Measurements from ENCODE around the gene CACNA1S. TPM values are rescaled to one million over a fixed set of nuclear protein-coding genes. Genes with fewer than 3 reads are reported as not detected.

CACNA1S gene
- total RNA-seq, 6 experiments from 2014 or later, result not detected

DNA sequence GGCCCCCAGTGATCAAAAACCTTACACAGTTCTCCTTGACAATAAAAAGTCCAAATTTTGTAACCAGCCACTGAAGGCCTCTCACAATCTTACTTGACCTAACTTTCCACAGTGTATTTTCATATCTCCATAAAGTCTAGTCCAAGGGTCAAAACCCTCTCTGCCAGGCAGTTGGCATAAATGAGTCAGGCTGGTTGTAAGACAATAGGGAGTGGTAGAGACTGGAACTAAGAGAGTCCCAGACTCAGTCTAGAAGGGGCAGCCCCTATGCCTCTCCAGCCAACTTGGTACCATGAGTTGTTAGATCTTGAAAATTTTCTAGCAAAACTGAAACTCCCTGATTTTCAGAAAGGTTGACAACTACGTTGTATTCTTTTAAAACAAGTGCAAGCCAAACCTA lies 109.7 kb downstream of the CACNA1S start:
- DNase-seq, result no peak
- H3K27ac Mint-ChIP-seq, result no peak overlapping the region
- no peak overlapping the region for H3K4me3 Mint-ChIP-seq
- H3K4me1 Mint-ChIP-seq (ENCODE audit: low read depth), result no peaks in the 10 kb centered on the region
- no peaks in the 10 kb centered on the region for H3K36me3 Mint-ChIP-seq (ENCODE audit: low read depth)
- H3K27me3 Mint-ChIP-seq (ENCODE audit: insufficient read depth), result peaks cover 29% of the 10 kb centered on the region
- no peaks in the 10 kb centered on the region for H3K9me3 Mint-ChIP-seq
- TF ChIP-seq, protein P1, sequence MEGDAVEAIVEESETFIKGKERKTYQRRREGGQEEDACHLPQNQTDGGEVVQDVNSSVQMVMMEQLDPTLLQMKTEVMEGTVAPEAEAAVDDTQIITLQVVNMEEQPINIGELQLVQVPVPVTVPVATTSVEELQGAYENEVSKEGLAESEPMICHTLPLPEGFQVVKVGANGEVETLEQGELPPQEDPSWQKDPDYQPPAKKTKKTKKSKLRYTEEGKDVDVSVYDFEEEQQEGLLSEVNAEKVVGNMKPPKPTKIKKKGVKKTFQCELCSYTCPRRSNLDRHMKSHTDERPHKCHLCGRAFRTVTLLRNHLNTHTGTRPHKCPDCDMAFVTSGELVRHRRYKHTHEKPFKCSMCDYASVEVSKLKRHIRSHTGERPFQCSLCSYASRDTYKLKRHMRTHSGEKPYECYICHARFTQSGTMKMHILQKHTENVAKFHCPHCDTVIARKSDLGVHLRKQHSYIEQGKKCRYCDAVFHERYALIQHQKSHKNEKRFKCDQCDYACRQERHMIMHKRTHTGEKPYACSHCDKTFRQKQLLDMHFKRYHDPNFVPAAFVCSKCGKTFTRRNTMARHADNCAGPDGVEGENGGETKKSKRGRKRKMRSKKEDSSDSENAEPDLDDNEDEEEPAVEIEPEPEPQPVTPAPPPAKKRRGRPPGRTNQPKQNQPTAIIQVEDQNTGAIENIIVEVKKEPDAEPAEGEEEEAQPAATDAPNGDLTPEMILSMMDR (IDR thresholded peaks at IDR 0.05), result no peak

DNA sequence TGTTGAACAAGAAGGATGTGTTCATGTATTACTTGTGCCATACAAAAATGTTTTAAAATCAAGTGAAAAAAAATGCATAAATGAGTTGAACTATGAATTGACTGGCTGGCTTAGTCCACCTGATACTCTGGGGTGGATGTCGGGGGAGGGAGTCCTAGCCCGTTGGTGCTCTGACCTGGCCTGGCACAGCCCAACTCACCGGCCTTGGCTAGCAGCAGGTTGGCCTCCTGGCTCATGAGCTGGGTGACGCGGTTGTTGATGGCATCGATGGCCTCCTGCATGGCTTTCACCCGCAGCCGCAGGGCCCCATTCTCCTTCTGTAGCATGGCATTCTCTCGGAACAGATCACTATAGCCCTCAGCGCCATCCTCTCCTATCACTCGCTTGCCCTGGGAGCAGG lies 110.3 kb downstream of the CACNA1S start:
- Mint-ChIP-seq H3K27me3 (ENCODE audit: insufficient read depth) (peaks cover 31% of the 10 kb centered on the region), H3K4me3 (no peak overlapping the region), H3K9me3 (no peaks in the 10 kb centered on the region), H3K27ac (no peak overlapping the region), H3K4me1 (ENCODE audit: low read depth) (no peaks in the 10 kb centered on the region), H3K36me3 (ENCODE audit: low read depth) (no peaks in the 10 kb centered on the region)
- TF ChIP-seq, protein P1 (IDR thresholded peaks at IDR 0.05), result no peak
- DNase-seq, result no peak

DNA sequence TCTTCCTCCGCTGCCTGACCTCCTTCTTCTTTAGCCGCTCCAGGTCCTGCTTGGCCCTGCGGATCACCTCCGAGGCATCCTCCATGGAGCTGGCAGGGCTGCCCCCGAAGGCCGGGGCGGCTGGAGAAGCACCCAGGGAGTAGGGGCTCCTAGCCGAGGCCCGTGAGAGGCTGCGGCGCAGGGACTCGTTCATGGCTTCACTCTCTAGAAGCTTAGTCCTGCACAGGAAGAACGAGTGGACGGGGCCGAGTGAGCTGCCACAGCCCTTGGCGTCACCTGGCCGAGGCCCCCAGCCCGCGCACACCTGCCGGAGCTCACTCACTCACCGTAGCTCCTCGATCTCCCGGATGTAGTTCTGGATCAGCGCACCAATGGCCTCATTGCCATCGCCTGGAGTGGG lies 111.8 kb downstream of the CACNA1S start:
- no peaks in the 10 kb centered on the region for H3K36me3 Mint-ChIP-seq (ENCODE audit: low read depth)

DNA sequence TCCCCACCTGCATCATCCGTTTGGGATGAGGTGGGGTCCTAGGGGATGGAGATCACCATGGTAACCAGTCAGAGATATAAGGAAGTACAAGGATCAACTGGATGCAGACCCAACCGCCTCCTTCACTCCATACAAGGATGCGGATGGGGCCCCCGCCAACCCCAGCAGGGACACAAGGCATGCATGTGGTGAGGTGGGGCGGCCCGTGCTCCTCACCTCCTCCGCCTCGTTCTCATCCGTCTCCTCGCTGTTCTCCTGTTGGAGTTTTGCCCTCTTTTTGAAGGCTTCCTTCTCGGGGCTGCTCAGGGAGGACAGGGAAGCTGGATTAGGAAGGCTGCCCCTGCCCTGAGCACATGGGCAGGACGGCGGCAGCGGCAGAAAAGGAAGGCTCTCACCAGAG lies 112.6 kb downstream of the CACNA1S start:
- H3K9me3 Mint-ChIP-seq, result no peaks in the 10 kb centered on the region
- DNase-seq, result no peak
- TF ChIP-seq, protein P1 (IDR thresholded peaks at IDR 0.05), result no peak
- no peak overlapping the region for H3K27ac Mint-ChIP-seq
- no peak overlapping the region for H3K4me3 Mint-ChIP-seq
- H3K27me3 Mint-ChIP-seq (ENCODE audit: insufficient read depth), result peaks cover 41% of the 10 kb centered on the region
- H3K4me1 Mint-ChIP-seq (ENCODE audit: low read depth), result no peaks in the 10 kb centered on the region
- H3K36me3 Mint-ChIP-seq (ENCODE audit: low read depth), result no peaks in the 10 kb centered on the region

More for the DNA sequence above, 111.8 kb downstream of the CACNA1S start:
- no peak for DNase-seq
- no peaks in the 10 kb centered on the region for H3K4me1 Mint-ChIP-seq (ENCODE audit: low read depth)
- H3K27ac Mint-ChIP-seq, result no peak overlapping the region
- TF ChIP-seq, protein P1 (IDR thresholded peaks at IDR 0.05), result no peak
- H3K4me3 Mint-ChIP-seq, result no peak overlapping the region
- H3K27me3 Mint-ChIP-seq (ENCODE audit: insufficient read depth), result peaks cover 41% of the 10 kb centered on the region
- no peaks in the 10 kb centered on the region for H3K9me3 Mint-ChIP-seq

GRCh38 chr1:200998323-200998722 lies 113.9 kb downstream of the CACNA1S start:
- Mint-ChIP-seq H3K4me3 (no peak overlapping the region), H3K27ac (no peak overlapping the region), H3K27me3 (ENCODE audit: insufficient read depth) (peaks cover 51% of the 10 kb centered on the region), H3K4me1 (ENCODE audit: low read depth) (no peaks in the 10 kb centered on the region), H3K36me3 (ENCODE audit: low read depth) (no peaks in the 10 kb centered on the region), H3K9me3 (no peaks in the 10 kb centered on the region)
- no peak for DNase-seq
- TF ChIP-seq, protein P1 (IDR thresholded peaks at IDR 0.05), result no peak
